Thyroid gland (tissue), 4 donors: ENCODE results near the gene PKP4.

Experiments
- CTCF ChIP-seq, 6 experiments: fragments of 200-600 bp in 3 of 6; fragments of 450-650 bp in 3 of 6; sonication (generic) in 3 of 6; IDR thresholded peaks; one replicate each; pipeline ENCODE4 v1.5.1; 2016 to 2019; ENCODE audit warnings: antibody characterized with exemption in 6 of 6, mild to moderate bottlenecking in 2 of 6, inconsistent platforms in 1 of 6, moderate library complexity in 1 of 6
- POLR2A ChIP-seq, 2 donors: fragments of 450-650 bp; IDR thresholded peaks; one replicate each; pipeline ENCODE4 v1.6.1; 2017; ENCODE audit warnings: antibody characterized with exemption in 2 of 2, mild to moderate bottlenecking in 2 of 2, moderate library complexity in 1 of 2

- TF ChIP-seq CTCF (IDR thresholded peaks at IDR 0.05), result no peak
- TF ChIP-seq POLR2A (IDR thresholded peaks at IDR 0.05), result no peak
Measured at GRCh38 chr2:158543957-158544356, 87.2 kb downstream of the PKP4 start.
